NCI-H146 treated with DMSO at 0.1 percent for 48 hours (cell line): ENCODE results near the gene SEC14L2.

Experiments
- DNase-seq: peaks from one replicate; lab custom pipeline; 2025; ENCODE audit not compliant: unreplicated experiment; lab: John Stamatoyannopoulos, UW

SEC14L2 gene

DNA sequence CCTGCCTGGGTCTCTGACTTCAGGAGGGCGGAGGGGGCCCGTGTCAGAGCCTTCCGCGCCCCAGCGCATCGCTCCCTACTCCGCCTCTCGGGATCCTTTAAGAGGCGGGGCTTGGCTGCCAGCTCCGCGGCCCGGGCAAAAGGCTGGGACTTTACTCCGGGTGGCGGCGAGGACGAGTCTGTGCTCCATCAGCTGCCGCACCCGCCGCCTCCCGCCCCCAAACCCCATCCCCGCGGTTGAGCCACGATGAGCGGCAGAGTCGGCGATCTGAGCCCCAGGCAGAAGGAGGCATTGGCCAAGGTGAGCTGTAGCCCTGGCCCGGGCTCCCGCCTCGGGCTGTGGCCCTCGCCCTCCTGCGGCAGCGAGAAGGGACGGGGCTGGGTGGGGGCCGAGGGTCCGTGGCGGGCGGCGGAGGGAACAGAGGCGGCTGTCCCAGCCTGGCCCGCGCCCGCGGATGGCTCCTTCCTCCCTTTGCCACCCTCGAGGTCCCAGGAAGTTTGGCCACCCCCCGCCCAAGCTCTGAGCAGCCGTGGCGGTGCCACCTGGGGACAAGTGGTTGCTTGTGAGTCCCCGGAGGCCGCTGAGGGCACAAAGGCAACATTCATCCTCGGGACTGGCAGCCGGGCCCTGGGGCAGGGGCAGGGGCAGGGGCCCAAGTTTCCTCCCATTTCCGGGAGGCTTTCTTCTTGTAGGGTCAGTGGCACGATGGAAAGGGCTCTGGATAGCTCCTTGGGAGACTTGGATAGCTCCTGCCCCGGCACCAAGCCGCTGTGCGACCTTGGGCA is at the start of gene SEC14L2:
TSS of gene SEC14L2 (plus strand) at position 148 of the 785 bp plus-strand sequence. CDS start at position 247, 99 bp downstream.
- peak; percentile 14 for DNase-seq

DNA sequence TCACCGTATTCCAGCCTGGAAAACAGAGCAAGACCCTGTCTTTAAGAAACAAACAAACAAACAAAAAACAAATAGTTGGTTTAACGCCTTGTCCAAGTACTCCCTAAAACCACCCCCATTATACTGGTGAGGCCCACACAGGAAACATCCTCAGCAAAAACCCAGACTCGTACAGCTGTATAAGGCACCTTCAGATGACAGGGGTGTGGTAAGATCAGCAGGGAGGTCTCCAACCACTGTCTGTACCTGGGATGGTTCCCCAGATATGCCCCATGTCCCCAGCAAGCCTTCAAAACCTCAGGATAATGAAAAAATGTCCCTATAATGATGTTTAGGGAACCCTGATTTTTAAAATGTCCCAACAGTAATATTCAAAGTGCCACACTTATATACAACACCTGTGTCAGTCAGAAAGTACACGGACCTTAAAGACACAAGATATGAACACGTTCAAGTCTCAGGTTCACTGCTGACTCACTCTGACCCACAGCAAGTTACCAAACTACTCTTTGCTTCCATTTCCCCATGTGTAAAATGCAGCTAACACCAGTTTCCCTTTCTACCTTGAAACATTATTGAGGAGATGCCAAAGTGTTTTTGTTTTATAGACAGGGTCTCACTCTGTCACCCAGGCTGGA is 49.4 kb upstream of the SEC14L2 start:
- no peak for DNase-seq

DNA sequence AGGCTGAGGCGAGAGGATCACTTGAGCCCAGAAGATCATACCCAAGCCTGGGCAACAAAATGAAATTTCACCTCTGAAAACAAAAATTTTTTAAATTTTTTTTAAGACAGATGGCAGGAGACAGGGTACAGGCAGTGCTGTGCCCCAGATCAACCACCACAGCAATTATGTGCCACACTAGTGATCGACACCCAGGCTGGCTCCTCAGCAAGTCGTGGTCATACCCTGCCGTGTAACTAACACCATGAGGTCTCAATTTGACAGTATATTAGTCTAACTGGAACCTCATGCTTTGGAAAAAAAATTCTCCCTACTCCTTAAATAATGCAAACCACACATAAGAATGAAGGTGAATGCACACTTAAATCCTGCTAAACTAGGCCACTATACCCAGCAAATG is 48.4 kb upstream of the SEC14L2 start:
- no peak for DNase-seq

DNA sequence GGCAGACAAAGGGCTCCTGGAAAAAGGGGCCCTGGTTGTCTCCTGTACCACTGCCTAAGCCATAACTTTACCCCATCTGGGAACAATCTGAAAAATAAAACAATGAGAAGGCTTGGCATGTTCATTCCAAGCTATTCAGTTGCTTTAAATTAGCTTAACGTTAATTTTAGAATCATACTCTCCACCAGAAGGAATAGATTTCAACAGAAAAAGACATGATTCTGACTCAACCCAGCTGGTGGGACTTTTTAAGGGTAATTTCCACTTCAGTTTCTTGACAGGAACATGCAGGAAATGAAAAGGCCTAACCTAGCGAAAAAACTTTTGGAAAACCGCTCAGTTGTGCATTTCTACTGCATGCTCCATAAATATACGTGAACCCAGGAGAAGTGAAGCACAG is 48.0 kb upstream of the SEC14L2 start:
- DNase-seq = no peak

DNA sequence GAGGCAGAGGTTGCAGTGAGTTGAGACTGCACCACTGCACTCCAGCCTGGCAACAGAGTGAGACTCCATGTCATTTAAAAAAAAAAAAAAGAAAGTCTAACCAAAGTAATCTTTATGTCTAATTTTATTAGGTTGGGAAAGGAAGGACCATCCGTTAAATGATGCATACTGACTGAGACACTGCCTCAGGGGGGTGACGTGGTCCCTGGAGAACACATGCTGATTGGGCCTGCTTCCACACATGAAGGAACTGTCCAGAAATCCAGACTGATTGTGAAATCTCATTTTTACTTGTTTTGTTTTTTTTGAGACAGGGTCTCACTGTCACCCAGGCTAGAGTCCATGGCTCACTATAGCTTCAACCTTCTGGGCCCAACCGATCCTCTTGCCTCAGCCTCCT is 45.6 kb upstream of the SEC14L2 start:
- DNase-seq = no peak

DNA sequence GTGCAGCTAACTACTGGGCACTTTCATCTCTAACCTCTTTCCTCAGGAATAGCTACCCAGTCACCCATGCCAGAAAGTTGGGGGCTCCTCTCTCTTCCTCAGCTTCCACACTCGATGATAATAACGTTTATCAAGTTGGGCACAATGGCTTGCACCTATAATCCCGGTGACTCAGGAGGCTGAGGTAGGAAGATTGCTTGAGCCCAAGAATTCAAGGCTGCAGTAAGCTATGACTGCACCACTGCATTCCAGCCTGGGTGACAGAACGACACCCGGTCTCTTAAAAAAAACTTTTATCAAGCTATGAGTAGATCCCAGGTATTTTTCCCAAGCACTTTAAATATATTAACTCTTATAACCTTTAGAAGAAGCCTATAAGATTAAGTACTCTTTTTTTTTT is 42.2 kb upstream of the SEC14L2 start:
- DNase-seq = no peak

DNA sequence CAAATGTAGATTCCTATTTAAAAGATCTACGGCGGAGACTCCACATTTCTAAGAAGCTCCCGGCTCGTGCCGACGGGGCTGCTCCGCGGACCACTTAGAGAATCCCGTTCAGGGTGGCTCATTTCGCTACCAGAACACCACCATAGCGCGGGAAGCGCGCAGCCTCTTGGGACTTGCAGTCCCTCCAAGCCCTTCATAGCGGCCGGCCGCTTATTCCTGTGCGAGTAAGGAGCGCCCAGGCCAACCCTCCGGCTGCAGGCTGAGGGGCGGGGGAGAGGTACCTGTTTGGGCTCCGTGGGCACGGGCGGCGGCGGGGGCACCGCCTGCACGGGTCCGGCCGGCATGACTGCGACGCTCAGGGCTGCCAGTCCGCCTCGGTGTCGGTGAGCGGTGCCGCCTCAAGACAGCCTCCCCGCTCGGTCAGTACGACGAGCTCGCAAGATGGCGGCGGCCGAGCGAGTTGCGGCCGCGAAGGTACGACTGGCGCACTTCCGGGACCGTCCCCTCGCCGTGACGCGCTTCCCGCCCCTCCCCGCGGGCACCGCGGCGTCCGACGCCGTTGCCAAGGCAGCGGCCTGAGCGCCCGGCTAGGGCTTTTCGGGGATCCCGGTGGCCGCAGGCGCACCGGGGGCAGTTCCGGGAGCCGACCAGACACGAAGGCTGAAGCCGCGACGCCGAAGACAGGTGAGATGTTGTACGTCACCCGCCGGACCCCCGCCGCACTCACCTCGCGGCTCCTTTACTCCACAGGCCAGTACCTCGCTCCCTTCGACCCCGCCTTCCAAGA is 40.2 kb upstream of the SEC14L2 start, which contains the start of the genes CCDC157 and SF3A1:
TSS of gene CCDC157 (plus strand) at position 559 of the 787 bp plus-strand sequence. CDS start 8,994 bp downstream, outside the sequence.
TSS of gene SF3A1 (minus strand) at position 446 of the 787 bp plus-strand sequence. CDS start at position 344, 102 bp downstream.
- DNase-seq = peak; percentile 50

DNA sequence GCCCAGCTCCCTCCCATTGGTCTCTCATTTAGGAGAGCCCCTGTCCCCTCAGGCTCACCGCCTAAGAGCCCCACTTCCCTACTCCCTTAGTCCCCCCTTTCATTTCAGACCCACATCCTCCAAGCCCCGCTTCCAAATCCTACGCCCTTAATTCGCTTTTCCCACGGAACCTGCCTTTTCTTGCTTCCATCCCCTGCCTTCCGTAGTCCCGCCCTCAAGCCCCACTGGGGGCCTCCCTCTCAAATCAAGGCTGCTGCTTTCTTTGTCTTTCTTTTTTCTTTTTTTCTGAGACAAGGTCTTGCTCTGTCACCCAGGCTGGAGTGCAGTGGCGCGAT is 39.6 kb upstream of the SEC14L2 start:
- DNase-seq = no peak

DNA sequence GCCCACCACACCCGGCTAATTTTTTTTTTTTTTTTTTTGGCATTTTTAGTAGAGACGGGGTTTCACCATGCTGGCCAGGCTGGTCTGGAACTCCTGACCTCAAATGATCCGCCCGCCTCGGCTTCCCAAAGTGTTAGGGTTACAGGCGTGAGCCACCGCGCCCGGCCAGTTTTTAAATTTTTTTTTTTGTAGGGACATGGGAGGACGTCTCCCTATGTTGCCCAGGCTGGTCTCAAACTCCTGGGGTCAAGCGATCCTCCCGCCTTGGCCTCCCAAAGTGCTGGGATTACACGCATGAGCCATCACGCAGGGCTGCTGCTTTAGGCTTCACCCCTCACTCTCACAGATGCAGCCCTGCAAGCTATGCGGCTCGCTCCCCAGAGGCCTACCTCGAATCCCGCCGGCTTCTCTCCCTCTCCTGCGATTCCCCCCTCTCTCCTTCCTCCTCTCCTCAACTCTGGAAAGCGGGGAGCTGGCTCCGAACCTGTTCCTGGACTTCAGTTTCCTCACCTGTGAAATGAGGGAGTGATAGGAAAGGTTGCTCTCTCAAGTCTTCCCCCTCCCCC is 39.1 kb upstream of the SEC14L2 start:
- no peak for DNase-seq

DNA sequence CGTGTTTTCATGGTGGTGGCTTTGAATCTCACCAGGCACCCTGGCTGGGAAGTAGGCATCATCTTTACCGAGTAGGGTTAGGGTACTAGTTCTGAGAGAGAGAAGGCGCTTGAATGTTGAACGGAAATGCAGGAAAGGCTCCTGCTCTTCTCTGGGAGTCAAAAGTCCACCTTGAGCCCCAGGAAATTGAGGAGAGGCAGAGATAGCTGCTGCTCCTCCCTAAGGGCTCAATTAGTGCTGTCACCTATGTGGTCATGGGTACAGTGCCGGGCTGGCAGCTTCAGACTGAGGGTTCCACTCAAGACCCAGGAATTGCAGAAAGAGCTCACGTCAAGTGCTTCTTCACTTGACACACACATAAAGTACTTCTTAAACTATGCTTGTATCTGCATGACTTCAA is 38.3 kb upstream of the SEC14L2 start:
- DNase-seq = no peak

DNA sequence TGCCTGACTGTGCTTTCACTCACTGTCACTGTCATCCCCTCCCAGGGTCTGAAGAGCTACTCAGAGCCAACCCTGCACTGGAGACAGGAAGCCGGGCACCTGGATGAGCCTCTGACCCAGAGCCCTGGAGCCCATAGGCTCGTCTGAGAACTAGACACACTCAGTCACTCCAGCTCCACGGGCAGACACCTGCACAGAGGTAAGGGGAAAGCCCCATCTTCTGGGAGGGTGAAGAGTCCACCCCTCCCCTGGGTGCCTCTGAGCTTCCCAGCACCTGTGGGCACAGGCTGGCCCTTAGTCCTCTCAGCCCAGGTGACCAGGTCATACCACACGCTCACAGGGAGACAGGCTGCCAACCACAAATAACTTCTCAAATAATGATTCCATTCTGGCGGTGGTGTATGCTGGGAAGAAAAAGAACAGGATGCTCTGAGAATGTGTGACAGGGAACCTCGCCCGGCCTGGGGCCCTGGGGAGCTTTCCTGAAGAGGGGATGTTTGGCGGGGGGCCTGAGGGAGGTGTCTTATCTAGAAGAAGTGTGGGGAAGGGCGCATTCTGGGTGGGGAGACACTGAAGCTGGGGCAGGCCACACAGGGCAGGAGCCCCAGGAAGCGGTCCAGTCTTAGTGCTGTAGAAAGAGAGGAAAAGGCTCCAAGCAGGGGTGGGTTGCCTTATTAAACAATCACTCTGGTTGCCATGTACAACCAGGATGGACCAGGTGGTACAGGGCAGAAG is 34.7 kb upstream of the SEC14L2 start:
- no peak for DNase-seq

DNA sequence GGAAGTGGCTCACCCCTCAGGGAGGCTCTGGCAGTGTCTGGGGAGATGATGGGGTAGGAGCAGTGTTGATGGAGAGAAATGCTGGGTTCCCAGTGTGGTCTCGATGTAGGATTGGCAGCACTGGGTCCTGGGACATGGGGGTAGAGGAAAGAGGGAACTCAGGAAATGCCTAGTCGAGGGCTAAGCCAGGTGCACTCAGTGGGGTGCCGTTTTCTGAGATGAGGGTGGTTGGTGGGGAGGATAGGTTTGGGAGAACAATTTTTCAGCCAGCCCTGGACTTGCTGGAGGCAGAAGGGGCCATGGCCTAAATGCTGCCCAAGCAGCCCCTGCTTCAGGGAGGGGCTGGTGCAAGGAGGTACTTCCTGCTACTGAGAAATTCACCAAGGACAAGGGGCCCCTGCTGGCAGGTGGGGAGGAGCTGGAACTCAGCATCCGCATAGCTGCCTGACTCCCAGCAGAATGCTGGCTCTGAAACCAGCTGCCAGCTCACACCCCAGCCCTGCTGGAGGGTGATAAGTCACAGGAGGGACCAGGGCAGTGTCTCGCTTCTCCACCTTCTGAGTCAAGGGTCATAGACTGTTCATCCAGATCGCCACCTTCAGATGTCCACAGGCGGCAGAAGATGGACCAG is 34.1 kb upstream of the SEC14L2 start:
- DNase-seq = no peak

DNA sequence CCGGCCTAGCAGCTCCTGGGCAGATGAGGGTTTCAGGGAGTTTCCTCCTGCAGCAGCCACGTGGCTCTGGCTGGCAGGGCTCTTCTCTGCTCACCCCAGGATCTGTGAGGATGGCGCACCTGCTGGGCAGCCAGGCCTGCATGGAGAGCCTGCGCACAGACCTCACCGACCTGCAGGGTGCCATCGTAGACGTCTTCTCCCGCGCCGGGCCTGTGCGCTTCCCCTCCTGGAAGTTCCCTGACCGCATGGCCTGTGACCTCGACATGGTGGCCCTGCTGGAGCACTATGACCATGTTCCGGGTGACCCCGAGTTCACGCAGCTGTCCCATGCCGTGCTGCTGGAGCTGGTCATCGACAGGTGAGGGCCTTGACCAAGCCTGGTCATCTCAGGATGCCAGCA is 30.9 kb upstream of the SEC14L2 start:
- no peak for DNase-seq

DNA sequence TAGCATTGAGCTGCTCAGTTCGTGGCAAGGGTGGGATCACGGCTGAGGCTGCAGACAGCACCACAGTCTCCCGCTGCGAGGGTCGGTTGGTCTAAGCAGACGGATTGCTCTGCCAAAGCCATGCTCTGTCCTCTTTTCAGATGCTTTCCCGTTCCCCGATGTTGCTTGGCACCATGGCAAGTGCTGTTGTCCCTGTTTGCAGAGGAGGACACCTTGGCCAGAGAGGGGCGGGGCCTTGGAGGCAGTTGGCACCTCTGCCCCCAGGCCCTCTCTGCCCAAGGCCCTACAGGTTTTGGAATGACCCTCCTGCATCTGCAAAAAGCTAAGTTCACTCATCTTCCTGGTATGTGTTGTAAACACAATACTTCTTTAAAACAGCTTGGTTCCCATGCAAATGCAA is 28.4 kb upstream of the SEC14L2 start:
- no peak for DNase-seq

DNA sequence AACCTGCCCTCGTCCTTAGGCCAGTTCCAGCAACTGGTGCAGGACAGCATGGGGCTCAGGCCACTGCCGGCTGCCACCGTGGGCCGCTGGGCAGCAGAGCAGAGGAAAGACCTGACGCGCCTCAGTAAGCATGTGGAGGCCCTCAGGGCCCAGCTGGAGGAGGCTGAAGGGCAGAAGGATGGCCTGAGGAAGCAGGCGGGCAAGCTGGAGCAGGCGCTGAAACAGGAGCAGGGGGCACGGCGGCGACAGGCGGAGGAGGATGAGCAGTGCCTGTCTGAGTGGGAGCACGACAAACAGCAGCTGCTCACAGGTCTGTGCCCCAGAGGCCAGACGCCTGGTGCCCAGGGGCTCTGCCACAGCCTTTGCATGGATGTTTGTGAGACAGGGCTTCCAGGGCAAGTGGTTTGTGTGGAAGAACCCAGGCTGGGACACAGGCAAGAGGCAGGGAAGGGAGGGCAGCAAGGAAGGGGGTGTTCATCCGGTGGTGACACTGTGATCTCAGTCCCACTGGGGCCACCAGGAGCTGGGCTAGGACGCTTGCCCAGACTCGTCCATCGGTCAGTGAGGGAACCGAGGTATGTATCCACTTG is 26.1 kb upstream of the SEC14L2 start:
- no peak for DNase-seq

DNA sequence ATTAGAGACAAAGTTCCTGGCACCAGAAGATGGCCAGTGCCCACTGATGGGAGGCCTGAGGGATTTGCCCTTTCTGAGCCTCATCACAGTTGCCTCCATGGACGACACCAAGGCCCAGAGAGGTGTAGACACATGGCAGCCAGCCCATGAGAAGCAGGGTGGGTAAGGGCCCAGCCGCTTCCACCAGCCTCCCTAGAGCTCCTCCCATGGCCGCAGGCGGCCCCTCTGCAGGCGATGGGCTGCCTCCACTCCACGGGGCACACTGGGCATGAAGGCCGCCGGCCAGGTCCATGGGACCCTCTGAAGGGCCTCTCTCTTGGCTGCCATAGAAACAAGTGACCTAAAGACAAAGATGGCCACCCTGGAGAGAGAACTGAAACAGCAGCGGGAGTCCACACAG is 25.5 kb upstream of the SEC14L2 start:
- no peak for DNase-seq

DNA sequence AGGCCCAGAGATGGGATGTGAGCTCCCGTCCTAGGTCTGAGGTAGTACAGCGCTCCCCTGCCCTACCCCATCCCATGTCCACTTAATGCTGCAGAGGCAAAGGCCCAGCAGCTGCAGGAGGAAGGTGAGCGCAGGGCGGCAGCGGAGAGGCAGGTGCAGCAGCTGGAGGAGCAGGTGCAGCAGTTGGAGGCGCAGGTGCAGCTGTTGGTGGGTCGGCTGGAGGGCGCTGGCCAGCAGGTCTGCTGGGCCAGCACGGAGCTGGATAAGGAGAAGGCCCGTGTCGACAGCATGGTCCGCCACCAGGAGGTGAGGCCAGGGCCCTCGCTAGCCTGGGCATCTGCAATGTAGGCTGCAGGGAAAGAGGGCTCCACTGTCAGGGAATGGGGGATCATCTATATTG is 24.8 kb upstream of the SEC14L2 start:
- DNase-seq = no peak

DNA sequence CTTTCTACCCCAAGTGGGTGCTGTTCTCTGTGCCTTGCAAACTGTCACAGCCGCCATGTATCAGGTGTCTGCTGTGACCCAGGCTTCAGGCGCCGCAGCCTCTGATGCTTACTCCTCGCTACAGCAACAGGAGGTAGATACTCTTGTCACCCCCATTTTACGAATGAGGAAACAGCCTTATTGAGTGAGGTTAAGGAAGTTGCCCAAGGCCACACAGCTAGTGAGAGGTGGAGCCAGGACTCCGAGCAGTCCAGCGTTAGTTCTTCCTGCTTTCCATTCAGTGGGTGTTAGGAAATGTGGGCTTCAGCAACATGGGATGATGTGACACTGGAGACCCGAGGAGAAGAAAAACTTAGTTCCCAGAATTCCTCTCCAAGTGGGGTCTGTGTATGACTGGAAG is 23.9 kb upstream of the SEC14L2 start:
- no peak for DNase-seq

DNA sequence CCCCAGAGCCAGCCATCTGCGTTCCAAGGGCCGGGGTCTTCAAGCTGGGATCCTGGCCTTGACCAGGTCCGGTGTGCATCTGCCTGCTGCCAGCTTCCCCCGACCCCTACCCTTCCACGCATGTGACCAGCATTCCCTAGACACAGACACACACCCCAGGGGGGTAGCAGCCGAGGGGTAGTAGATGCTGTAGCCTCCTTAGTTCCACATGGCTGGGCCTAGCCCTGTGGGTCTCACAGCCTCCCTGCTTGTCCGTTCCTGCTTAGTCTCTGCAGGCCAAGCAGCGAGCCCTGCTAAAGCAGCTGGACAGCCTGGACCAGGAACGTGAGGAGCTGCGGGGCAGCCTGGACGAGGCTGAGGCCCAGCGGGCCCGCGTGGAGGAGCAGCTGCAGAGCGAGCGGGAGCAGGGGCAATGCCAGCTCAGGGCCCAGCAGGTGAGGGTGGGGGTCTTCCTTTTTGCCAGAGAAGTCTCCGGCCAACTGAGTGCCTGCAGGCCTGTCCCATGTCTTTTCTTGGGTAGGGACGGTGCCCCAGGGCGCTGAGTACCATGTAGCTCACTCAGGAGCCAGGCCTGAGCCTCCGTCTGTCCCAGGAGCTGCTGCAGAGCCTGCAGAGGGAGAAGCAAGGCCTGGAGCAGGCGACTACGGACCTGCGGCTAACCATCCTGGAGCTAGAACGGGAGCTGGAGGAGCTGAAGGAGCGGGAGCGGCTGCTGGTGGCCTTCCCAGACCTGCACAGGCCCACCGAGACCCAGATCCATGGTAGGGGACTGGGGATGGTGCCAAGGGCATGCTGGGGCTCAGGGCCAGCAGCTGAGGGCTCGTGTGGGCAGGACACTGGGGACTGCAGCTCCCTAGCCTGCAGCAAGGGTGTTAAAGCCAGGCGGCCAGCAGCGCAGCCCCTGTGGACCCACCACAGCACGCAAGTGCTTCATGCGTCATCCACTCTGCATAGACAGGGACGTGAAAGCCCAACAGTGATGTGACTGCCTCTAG is 23.2 kb upstream of the SEC14L2 start:
- no peak for DNase-seq
